ENCODE results near the gene EPHA3. TPM values are rescaled to one million over a fixed set of nuclear protein-coding genes. Genes with fewer than 3 reads are reported as not detected.

Gene EPHA3
- total and polyA plus RNA-seq, 2 of the 4 experiments (the other 2 are of a cell fraction): 0.10 to 0.18 TPM

GRCh38 chr3:89217148-89217685 is 109.8 kb downstream of the EPHA3 start:
- Histone ChIP-seq H2BK5ac (ENCODE audit: low read depth, low read length, poor library complexity, severe bottlenecking) (no peak overlapping the region), H3K56ac (ENCODE audit: extremely low read depth, insufficient read depth, low read length) (no peak overlapping the region), H3K79me1 (ENCODE audit: low read depth in 1 of 2, low read length in 2 of 2) (no peaks in the 10 kb centered on the region), H4K20me1 (ENCODE audit: insufficient read depth, low read length) (no peaks in the 10 kb centered on the region), H3K4me2 (ENCODE audit: low read depth, low read length) (no peak overlapping the region), H2AK5ac (ENCODE audit: low read depth, low read length) (no peak overlapping the region), H3K27ac (ENCODE audit: insufficient read depth, low read length) (no peak overlapping the region), H2AFZ (replicated peaks; ENCODE audit: low read length, poor library complexity) (no peak overlapping the region), H3K4ac (ENCODE audit: low read depth, low read length) (no peak overlapping the region), H3K9me1 (ENCODE audit: insufficient read depth, low read length) (no peaks in the 10 kb centered on the region), H4K5ac (ENCODE audit: low read depth, low read length) (no peak overlapping the region), H3K9me3 (ENCODE audit: control insufficient read depth, insufficient read depth, low read length) (no peaks in the 10 kb centered on the region), H3K36me3 (ENCODE audit: control insufficient read depth, insufficient read depth, low read length) (no peaks in the 10 kb centered on the region), H3K14ac (replicated peaks; ENCODE audit: low read depth, low read length) (no peak overlapping the region), H4K8ac (ENCODE audit: low read depth in 2 of 2, low read length in 2 of 2) (no peak overlapping the region), H3K18ac (ENCODE audit: low read depth, low read length) (no peak overlapping the region), H3K4me3 (ENCODE audit: insufficient read depth, low read depth, low read length) (no peak overlapping the region), H3K27me3 (ENCODE audit: control insufficient read depth, insufficient read depth, low read length) (no peaks in the 10 kb centered on the region), H2AK9ac (replicated peaks; ENCODE audit: low read depth, low read length, poor library complexity) (no peak overlapping the region), H2BK20ac (ENCODE audit: low read depth, low read length) (no peak overlapping the region), H4K91ac (ENCODE audit: insufficient read depth, low read depth, low read length) (no peak overlapping the region), H3K23ac (ENCODE audit: low read depth, low read length) (no peak overlapping the region), H2BK120ac (ENCODE audit: low read depth, low read length) (no peak overlapping the region), H3K4me1 (ENCODE audit: control insufficient read depth, insufficient read depth, low read length) (no peaks in the 10 kb centered on the region), H2BK15ac (ENCODE audit: low read depth, low read length) (no peak overlapping the region), H3K9ac (ENCODE audit: low read depth, low read length) (no peak overlapping the region)
- POLR2A ChIA-PET (ENCODE audit: unreplicated experiment): no interaction called here
- DNase-seq (no peak), ATAC-seq (ENCODE audit: low read depth) (no peak)
- CTCF ChIA-PET: interaction anchor here (0.6 kb wide), 1 partner anchor 31 kb away, joined by 3 read pairs; no protein-coding TSS in a partner anchor
- intact Hi-C loops (cut with micrococcal nuclease) (no loop called here), dilution Hi-C loops (cut with HindIII; ENCODE audit: low sequenced_read_pairs, unreplicated experiment) (no loop called here), in situ Hi-C loops (cut with MboI; ENCODE audit: low sequenced_read_pairs) (no loop called here)
- WGBS, 2 experiments (ENCODE audit: extremely low coverage in 2 of 2, insufficient read length in 1 of 2): 22 to 100% methylated on average over 1 to 2 of the region's 6 CpGs
- no TSS peak for BruUV-seq (replicated peaks)
- no peak for TF ChIP-seq FOS (IDR thresholded peaks at IDR 0.05; ENCODE audit: low read depth, low read length)
- no peak for TF ChIP-seq SMC3 (IDR thresholded peaks at IDR 0.05; ENCODE audit: low read depth, low read length)
- TF ChIP-seq MAZ (IDR thresholded peaks at IDR 0.05; ENCODE audit: borderline replicate concordance, low read depth, low read length): no peak
- no peak for TF ChIP-seq RAD21 (IDR thresholded peaks at IDR 0.05; ENCODE audit: low read length)
- TF ChIP-seq CTCF (conservative IDR thresholded peaks at IDR 0.05; ENCODE audit: low read depth, low read length): no peak
- no peak for TF ChIP-seq USF2 (IDR thresholded peaks at IDR 0.05; ENCODE audit: low read depth, low read length)
